ENCODE data around the gene SLC16A7. TPM values are rescaled to one million over a fixed set of nuclear protein-coding genes. Genes with fewer than 3 reads are reported as not detected.

SLC16A7 gene
- total RNA-seq, 2 experiments from 2014 or later = 20.4 to 22.0 TPM

DNA sequence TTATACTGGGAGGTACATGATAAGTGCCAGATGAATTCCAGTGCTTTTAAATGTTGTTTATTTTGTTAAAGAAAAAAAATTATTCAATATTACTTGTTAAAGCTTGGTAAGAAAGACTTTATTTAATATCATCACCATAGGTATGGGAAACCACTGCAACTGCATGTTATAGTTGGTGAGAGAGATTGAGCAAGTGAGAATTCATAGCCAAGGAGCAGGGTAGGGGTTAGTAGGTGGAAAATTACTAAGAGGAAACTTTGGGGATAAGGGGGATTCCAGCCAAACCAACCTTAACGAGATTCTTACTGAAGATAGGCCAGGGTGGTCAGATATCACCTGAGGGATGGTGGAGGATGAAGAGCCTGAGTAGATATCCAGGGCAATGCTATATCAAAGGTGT, 38.4 kb downstream of the SLC16A7 start:
- H3K36me3 Mint-ChIP-seq (ENCODE audit: low read depth) = peaks cover 10% of the 10 kb centered on the region
- H3K9me3 Mint-ChIP-seq = peaks cover 1% of the 10 kb centered on the region
- peaks cover 3% of the 10 kb centered on the region for H3K4me1 Mint-ChIP-seq
- CTCF ChIA-PET = no interaction called here
- no peak overlapping the region for H3K27ac Mint-ChIP-seq
- no peaks in the 10 kb centered on the region for H3K27me3 Mint-ChIP-seq
- DNase-seq = no peak
- H3K4me3 Mint-ChIP-seq = no peak overlapping the region
- POLR2A ChIA-PET = no interaction called here

DNA sequence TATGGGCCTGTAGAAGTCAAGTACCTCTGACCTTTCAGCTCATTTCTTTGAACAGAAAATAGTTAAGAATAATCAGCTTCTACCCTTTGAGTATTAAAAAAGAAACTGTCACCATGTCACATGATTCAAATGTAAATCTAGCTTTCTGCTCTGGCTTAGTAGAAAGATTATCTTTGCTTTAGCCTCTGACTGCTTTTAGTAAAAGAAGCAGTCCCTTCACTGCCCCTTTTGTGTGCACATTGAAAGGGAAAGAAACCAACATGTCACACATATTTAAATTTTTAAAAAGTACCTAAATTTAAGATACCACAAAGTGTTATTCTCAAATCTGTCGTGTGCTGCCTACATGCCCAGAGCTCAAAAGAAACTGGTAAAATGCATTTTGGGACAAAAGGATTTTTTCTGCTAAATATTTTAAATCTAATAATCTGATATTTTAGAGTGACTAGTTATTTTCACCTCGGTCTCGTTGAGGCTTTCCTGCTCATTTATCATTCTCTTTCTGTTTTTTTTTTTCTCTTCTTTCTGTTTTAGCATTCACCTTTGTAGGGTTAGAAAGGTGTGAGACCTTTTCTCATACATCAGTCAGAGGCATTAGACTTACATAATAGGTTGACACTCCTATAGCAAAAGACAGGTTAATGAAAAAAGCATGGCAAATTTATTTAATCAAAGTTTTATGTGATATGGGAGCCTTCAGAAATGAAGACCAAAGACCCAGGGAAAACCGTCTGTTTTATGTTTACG, 41.3 kb downstream of the SLC16A7 start:
- no peak for DNase-seq
- ChIA-PET POLR2A (no interaction called here), CTCF (no interaction called here)
- peaks cover 3% of the 10 kb centered on the region for H3K36me3 Mint-ChIP-seq (ENCODE audit: low read depth)
- H3K4me1 Mint-ChIP-seq = peaks cover 3% of the 10 kb centered on the region
- no peaks in the 10 kb centered on the region for H3K27me3 Mint-ChIP-seq
- no peak overlapping the region for H3K27ac Mint-ChIP-seq
- no peak overlapping the region for H3K4me3 Mint-ChIP-seq
- H3K9me3 Mint-ChIP-seq = peaks cover 4% of the 10 kb centered on the region

DNA sequence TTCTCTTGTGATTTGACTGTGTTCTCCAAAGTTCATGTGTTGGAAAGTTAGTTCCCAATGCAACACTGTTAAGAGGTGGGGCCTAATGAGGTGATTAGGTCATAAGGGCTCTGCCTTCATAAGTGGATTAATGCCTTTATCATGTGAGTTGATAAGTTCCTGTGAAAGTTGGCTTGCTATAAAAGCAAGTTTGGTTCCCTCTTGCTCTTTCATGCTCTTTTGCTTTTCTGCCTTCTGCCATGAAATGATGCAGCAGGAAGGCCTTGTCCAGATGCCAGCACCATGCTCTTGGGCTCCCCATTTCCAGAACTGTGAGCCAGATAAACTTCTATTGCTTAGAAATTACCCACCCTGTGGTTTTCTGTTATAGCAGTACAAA, 41.9 kb downstream of the SLC16A7 start:
- H3K27me3 Mint-ChIP-seq = no peaks in the 10 kb centered on the region
- H3K36me3 Mint-ChIP-seq (ENCODE audit: low read depth) = peaks cover 9% of the 10 kb centered on the region
- POLR2A ChIA-PET = no interaction called here
- no peak for DNase-seq
- H3K9me3 Mint-ChIP-seq = peaks cover 9% of the 10 kb centered on the region
- CTCF ChIA-PET = no interaction called here
- H3K4me1 Mint-ChIP-seq = peaks cover 3% of the 10 kb centered on the region
- H3K4me3 Mint-ChIP-seq = no peak overlapping the region
- no peak overlapping the region for H3K27ac Mint-ChIP-seq

DNA sequence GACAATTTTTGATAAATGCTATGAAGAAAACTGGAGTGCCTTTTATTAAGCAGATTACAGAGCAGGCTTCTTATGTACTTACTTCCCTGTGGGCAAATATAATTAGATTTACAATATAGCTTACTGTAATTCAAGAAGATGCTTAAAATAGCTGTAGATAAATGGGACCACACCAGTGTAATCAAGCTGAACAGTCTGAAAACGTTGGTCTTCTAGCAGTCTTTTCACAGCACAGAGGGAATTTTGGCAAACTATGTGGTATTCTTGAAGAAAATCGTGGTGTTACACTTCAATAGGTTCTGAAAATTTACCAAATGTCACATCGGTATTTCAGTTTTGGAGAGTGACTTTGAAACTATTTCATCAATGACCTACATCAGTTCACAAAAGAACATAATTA, 47.7 kb downstream of the SLC16A7 start:
- CTCF ChIA-PET = no interaction called here
- POLR2A ChIA-PET = no interaction called here
- Mint-ChIP-seq H3K4me1 (no peaks in the 10 kb centered on the region), H3K9me3 (peaks cover 31% of the 10 kb centered on the region), H3K27me3 (no peaks in the 10 kb centered on the region), H3K4me3 (no peak overlapping the region), H3K27ac (no peak overlapping the region), H3K36me3 (ENCODE audit: low read depth) (peaks cover 45% of the 10 kb centered on the region)
- DNase-seq = no peak

- Mint-ChIP-seq H3K9me3 (peaks cover 28% of the 10 kb centered on the region), H3K27me3 (no peaks in the 10 kb centered on the region), H3K27ac (no peak overlapping the region), H3K4me1 (no peaks in the 10 kb centered on the region), H3K4me3 (no peak overlapping the region), H3K36me3 (ENCODE audit: low read depth) (peaks cover 45% of the 10 kb centered on the region)
- ChIA-PET CTCF (no interaction called here), POLR2A (no interaction called here)
- no peak for DNase-seq
Measured at GRCh38 chr12:59645242-59645641, 49.4 kb downstream of the SLC16A7 start.

DNA sequence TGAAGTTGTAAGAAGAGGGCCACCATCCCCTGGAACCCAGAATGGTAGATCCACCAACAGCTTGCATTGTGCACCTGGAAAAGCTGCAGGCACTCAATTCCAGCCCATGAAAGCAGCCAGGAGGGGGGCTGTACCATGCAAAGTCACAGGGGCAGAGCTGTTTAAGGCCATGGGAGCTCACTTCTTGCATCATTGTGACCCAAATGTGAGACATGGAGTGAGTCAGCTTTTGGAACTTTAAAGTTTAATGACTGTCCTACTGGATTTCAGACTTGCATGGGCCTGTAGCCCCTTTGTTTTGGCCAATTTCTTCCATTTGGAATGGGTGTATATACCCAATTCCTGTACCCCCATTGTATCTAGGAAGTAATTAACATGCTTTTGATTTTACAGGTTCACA, 50.8 kb downstream of the SLC16A7 start:
- no peak for DNase-seq
- Mint-ChIP-seq H3K9me3 (peaks cover 28% of the 10 kb centered on the region), H3K27me3 (no peaks in the 10 kb centered on the region), H3K27ac (no peak overlapping the region), H3K4me3 (no peak overlapping the region), H3K36me3 (ENCODE audit: low read depth) (peaks cover 45% of the 10 kb centered on the region), H3K4me1 (no peaks in the 10 kb centered on the region)
- ChIA-PET POLR2A (no interaction called here), CTCF (no interaction called here)

DNA sequence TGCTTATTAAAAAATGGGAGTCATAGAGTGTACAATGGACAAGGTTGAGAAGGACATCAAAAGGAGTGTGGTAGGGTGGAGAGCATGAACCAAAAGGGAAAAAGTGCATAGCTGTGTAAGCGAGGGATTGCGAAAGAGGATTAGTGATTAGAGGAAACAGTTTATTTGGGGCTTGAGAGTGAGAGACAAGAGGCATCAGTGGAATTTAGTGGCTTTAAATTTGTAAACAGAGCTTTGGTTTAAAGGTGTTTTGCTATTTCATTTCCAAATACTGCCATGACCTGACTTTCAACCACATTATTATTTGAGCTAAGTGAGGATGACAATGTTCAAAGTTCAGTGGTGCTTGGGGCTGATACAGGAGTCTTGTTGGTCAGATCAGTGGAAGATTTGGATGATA, 53.4 kb downstream of the SLC16A7 start:
- Mint-ChIP-seq H3K4me3 (no peak overlapping the region), H3K27me3 (no peaks in the 10 kb centered on the region), H3K4me1 (no peaks in the 10 kb centered on the region), H3K36me3 (ENCODE audit: low read depth) (peaks cover 28% of the 10 kb centered on the region), H3K27ac (no peak overlapping the region), H3K9me3 (peaks cover 19% of the 10 kb centered on the region)
- CTCF ChIA-PET = no interaction called here
- POLR2A ChIA-PET = no interaction called here
- DNase-seq = no peak

DNA sequence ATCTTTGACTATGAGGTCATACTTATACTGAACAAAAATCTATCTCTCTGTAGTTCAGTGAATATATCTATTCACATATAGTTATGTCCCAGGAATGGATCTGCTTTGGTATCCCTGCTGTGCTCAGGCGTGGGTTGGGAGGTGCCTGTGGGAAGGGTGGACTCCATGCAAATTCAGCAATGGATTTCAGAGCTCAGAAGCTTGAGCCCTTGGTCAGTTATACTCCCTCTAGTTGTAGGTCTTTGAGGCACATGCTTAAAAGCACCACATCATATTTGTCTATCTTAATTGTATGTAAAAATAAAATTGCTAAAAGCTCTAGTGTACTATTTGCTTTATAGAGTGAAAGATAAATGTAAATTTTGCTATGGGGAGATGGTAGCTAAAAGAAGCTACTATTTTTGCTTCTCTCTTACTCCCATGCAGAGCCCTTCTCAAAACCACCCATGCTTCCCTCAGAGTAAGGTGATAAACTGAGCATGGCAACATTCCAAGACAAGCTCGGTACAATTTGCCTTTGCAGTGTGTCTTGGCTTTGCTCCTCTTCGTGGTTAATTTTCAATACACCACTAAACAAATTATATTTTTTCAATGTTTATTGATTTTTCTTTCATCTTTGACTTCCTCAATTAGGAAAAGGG, 54.9 kb downstream of the SLC16A7 start:
- CTCF ChIA-PET = no interaction called here
- POLR2A ChIA-PET = no interaction called here
- H3K9me3 Mint-ChIP-seq = peaks cover 9% of the 10 kb centered on the region
- no peaks in the 10 kb centered on the region for H3K4me1 Mint-ChIP-seq
- peaks cover 20% of the 10 kb centered on the region for H3K36me3 Mint-ChIP-seq (ENCODE audit: low read depth)
- DNase-seq = no peak
- H3K27ac Mint-ChIP-seq = no peak overlapping the region
- no peak overlapping the region for H3K4me3 Mint-ChIP-seq
- no peaks in the 10 kb centered on the region for H3K27me3 Mint-ChIP-seq

GRCh38 chr12:59651229-59651920, 55.5 kb downstream of the SLC16A7 start:
- ChIA-PET CTCF (no interaction called here), POLR2A (no interaction called here)
- Mint-ChIP-seq H3K27ac (no peak overlapping the region), H3K4me3 (no peak overlapping the region), H3K36me3 (ENCODE audit: low read depth) (peaks cover 20% of the 10 kb centered on the region), H3K27me3 (no peaks in the 10 kb centered on the region), H3K4me1 (no peaks in the 10 kb centered on the region), H3K9me3 (peaks cover 7% of the 10 kb centered on the region)
- no peak for DNase-seq

DNA sequence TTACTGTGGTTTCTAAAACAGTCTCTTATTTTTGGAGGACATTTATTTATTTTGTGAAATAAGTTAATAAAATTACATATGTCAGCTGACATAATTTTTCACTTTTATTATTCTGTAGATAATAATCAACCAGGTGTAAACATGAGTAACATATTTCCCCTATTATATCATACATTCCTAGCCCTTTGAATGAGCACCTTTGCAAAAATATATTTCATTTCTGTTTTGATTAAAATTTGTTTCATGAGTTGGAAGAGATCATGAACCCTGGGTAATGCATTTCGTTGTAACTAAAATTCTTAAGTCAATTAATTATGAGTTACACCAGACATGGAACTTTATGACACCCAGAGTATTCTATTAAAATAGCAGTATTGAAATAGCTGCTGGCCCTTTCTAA, 56.3 kb downstream of the SLC16A7 start:
- no peaks in the 10 kb centered on the region for H3K27me3 Mint-ChIP-seq
- DNase-seq = no peak
- POLR2A ChIA-PET = no interaction called here
- H3K9me3 Mint-ChIP-seq = peaks cover 5% of the 10 kb centered on the region
- H3K36me3 Mint-ChIP-seq (ENCODE audit: low read depth) = peaks cover 17% of the 10 kb centered on the region
- H3K4me3 Mint-ChIP-seq = no peak overlapping the region
- H3K4me1 Mint-ChIP-seq = no peaks in the 10 kb centered on the region
- CTCF ChIA-PET = no interaction called here
- no peak overlapping the region for H3K27ac Mint-ChIP-seq

DNA sequence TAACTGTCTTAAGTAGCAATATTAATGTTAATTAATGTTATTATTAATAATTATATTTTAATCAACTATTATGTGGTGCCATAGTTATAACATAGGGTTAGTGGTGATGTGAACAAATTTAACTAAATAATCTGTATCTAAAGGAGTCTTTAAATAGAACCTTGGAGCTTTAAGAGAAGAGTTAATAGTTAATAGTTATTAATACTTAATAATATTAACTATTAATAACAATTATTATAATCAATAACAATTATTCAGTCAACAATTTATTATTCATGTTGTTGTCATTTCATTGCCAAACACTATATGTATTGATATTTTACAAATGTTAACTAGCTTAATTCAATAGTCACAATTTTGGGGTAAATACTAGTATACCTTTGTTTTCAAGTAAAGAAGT, 58.2 kb downstream of the SLC16A7 start:
- Mint-ChIP-seq H3K4me3 (no peak overlapping the region), H3K27ac (no peak overlapping the region), H3K36me3 (ENCODE audit: low read depth) (peaks cover 9% of the 10 kb centered on the region), H3K4me1 (no peaks in the 10 kb centered on the region), H3K27me3 (no peaks in the 10 kb centered on the region), H3K9me3 (no peaks in the 10 kb centered on the region)
- CTCF ChIA-PET = no interaction called here
- POLR2A ChIA-PET = no interaction called here
- DNase-seq = no peak

DNA sequence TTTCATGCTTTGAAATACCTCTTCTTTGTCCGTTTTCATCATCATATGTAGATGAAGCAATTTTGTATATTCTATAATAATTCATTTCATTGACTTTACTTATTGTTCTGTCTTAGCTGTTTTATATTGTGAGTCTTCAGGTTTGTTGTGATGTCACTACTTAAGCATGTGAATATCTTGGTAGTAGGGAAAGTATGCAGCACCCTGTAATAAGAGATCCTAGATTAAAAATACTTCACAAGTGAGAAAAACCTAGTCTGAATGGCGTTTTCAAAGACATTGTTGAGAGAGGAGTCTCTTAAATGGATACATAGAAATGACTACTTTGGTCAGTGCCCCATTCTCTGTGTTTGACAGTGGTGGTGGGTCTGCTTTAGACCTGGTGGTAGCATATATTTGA, 61.4 kb downstream of the SLC16A7 start:
- peaks cover 12% of the 10 kb centered on the region for H3K36me3 Mint-ChIP-seq (ENCODE audit: low read depth)
- DNase-seq = no peak
- no peaks in the 10 kb centered on the region for H3K9me3 Mint-ChIP-seq
- ChIA-PET POLR2A (no interaction called here), CTCF (no interaction called here)
- no peaks in the 10 kb centered on the region for H3K4me1 Mint-ChIP-seq
- H3K4me3 Mint-ChIP-seq = no peak overlapping the region
- H3K27ac Mint-ChIP-seq = no peak overlapping the region
- H3K27me3 Mint-ChIP-seq = no peaks in the 10 kb centered on the region

DNA sequence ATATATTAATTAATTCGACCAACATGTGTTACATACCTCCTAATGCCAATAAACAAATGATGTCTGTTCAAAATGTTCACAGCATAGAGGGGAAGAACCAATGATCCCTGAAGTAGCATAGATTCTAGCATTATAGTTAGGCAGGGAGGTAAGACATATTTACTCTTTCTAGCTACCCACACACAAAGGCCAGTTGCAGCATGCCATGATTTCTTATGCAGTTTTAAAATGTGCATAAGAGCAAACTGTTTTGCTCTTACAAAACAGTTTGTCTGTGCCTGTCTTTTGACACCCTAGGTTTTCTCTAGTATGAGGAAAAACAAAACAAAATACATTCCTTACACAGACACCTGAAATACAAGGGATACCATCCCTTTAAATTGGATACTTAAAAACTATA, 61.9 kb downstream of the SLC16A7 start:
- Mint-ChIP-seq H3K27me3 (no peaks in the 10 kb centered on the region), H3K4me3 (no peak overlapping the region), H3K4me1 (no peaks in the 10 kb centered on the region), H3K9me3 (no peaks in the 10 kb centered on the region), H3K36me3 (ENCODE audit: low read depth) (peaks cover 12% of the 10 kb centered on the region), H3K27ac (no peak overlapping the region)
- CTCF ChIA-PET = no interaction called here
- POLR2A ChIA-PET = no interaction called here
- DNase-seq = no peak

- POLR2A ChIA-PET = no interaction called here
- Mint-ChIP-seq H3K27ac (no peak overlapping the region), H3K9me3 (no peaks in the 10 kb centered on the region), H3K4me1 (no peaks in the 10 kb centered on the region), H3K36me3 (ENCODE audit: low read depth) (peaks cover 12% of the 10 kb centered on the region), H3K4me3 (no peak overlapping the region), H3K27me3 (no peaks in the 10 kb centered on the region)
- CTCF ChIA-PET = no interaction called here
- no peak for DNase-seq
Measured at GRCh38 chr12:59660148-59660547, 64.3 kb downstream of the SLC16A7 start.

All from activated CD4-positive, alpha-beta memory T cell treated with anti-CD3 and anti-CD28 coated beads, Interleukin-2, amount 10 ng/mL, durations not matched to agents 7 days and 5 days (primary cell).